ENCODE results near the gene ATPAF2.
"Not testable (repeated sequence)": the region's sequence is repeated elsewhere in the genome, so short reads cannot be mapped to it uniquely, and the experiment has no call there.

ATPAF2 gene

DNA sequence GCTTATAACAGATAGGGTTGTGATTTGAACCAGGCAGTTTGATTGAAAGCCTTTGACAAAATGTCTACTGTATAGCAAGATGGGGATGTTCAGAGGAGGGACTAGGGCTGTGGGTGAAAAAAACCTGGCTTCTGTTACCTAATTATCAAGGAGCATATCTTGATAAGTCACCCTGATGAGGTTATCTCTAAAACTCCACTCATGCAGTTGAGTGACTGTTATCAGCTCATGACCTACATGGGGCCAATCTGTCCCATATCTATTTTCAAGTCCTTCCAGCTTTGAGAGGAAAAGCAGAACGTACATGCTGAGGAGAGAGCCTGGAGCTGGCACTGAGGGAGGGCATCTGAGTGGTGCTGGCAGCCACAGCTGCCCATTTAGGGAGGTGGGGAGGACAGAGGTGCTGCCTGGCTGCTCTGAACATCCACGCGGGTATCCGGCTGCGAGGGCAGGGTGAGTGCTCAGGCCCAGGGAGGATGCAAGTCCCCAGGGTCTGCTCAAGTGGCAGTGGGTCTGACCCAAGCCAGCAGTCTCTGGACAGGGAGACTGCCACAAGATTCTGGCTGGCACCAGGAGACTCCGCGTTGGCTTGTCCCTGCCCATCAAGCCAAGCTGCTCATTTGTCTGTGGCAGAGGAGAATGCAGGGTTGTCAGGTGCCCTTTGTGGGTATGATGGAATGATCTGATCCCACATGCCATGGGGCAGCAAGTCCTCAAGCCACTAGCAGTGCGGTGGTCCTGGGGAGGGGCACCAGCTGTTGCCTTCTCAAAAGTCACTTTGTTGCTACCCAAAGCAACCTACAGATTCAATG lies 29.2 kb downstream of the ATPAF2 start:
- DNase-seq: no peak

DNA sequence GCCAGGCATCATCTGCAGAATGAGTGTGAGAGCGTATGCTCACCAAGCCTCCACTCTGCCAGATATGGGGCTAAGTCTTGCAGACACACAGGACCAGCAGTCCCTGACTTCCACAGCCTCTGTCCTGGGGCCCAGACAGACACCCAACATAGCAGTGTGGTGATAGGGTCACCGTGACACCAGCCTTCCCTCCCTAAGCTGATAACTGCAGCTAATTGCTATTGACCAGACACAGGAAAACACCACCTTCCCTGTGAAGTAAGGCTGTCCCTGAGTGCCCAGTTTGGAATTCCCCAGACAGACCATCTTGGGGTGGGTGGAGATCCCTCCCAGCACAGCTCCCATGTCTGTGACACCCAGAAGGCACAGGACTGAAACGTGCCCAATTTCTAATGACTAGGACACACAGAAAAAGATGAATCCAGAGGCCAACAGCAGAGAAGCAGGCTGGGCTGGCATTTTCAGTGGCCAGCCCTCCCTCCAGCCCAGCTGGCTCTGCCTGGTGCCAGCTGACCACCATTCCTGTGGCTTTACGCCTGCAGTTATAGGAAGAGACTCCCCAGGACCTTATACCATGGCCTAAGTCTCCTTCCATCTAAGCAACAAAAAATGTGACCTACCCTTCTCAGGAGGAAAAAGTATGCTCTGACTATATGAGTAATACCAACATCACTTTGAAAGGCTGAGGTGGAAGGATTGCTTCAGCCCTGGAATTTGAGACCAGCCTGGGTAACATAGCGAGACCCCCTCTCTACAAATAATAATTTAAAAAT lies 30.3 kb downstream of the ATPAF2 start:
- no peak for DNase-seq

DNA sequence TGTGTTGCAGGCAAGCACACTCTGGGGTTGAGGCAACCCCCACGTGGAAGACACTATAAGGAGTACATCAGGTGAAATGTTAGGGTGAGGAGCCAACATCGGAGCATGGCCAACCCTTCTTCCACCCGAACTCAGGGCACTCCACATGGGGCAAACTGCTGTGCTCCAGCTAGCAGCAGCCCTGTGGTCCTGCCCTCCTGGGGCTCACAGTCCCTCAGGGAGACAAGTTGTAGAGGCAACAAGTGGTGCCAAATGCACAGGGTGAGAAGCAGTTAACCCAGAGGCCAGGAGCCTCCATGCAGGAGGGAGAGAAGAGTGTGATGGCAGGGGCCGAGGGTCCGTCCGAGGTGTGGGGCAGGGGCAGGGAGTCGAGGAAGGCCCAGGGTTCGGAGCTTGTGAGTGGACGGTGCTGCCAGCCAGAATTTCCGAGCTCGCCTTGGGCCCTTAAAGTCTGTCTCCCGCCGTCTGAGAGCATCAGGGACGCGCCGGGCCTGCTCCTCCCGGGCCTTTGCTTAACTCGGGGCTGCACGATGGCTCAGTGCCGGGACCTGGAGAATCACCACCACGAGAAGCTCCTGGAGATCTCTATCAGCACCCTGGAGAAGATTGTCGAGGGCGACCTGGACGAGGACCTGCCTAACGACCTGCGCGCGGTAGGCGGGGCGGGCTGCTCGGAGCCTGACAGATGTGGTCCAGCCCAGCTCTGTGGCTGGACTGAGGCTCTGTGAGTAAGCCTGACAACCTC lies 32.3 kb downstream of the ATPAF2 start:
- DNase-seq: no peak

DNA sequence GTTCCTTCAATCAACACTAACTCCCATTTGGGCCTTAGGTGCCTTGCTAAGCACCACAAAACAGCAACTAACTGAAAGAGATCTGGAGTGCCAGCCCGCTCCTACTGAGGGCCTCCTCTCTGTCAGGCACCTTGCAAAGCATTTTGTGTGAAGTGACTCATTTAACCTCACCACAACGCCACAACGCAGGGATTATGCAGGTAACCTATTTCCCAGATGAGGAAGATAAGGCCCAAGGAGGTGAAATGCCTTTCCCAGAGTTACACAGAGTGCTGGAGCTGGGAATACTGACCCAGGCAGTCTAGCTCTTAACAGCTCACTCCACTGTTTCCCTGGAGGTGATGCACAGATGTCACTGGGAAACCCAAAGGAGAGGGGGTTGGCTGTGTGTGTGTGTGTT lies 33.5 kb downstream of the ATPAF2 start:
- DNase-seq: no peak

DNA sequence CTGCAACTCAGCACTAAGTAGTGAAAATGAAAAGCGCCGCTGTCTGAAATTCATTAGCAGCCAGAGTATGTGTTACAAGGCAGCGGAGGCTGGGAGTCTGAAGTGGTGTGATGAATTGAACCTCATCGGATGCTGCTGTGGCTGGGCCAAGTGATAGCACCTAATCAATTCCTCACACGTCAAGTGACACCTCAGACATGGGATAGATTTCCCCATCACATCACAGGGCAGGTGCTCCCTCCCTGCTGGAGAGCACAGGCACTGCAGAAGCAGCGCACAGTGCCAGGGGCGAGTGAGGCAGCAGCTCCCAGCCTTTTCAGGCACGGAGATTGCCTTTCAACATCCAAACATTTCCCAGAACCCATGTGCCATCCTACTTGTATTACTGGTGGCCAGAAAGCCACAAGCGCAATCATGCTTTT lies 34.1 kb downstream of the ATPAF2 start:
- DNase-seq: no peak

DNA sequence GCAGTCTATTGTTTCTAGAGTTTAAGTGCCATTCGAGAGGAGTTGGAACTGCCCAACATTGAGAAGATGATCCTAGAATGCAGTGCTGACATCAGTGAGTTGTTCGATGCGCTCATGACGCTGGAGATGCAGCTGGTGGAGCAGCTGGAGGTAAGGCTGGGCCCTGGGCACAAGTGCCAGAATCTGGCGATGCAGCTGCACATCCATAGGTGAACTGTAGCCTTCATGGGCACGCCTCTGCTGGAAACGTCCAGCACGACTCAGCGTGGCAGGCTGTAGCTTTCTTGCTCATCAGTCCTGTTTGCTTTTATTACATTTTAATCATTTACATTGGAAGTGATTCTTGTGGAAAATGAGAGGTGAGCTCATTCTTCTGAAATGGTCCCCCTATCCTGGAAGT lies 34.6 kb downstream of the ATPAF2 start:
- no peak for DNase-seq

DNA sequence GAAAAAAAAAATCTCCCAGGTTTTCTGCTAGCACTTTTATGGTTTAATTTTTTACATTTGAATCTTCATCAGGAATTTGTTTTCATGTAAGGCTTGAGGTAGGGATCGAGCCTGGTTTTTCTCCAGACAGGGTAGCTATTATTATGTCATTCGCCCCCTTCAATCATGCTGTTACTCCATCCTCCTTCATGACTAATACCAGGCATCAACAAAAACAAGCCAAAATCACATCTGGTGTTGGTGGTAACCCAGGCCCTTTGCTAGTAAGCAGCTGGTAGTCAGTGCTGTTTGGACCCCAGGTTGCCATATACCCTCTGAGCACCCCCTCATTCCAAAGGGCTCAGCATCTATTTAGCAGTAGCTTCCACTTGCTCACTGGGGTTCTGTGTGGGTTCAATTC lies 36.8 kb downstream of the ATPAF2 start:
- no peak for DNase-seq

DNA sequence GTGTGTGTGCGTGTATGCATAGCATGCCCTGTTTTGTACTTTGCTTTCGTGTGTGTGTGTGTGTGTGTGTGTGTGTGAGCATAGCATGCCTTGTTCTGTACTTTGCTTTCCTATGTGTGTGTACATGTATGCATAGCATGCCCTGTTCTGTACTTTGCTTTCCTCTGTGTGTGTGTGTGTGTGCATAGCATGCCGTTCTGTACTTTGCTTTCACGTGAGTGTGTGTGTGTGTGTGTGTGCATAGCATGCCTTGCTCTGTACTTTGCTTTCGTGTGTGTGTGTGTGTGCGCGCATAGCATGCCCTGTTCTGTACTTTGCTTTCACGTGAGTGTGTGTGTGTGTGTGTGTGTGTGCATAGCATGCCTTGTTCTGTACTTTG lies 38.9 kb downstream of the ATPAF2 start:
- DNase-seq: no peak

DNA sequence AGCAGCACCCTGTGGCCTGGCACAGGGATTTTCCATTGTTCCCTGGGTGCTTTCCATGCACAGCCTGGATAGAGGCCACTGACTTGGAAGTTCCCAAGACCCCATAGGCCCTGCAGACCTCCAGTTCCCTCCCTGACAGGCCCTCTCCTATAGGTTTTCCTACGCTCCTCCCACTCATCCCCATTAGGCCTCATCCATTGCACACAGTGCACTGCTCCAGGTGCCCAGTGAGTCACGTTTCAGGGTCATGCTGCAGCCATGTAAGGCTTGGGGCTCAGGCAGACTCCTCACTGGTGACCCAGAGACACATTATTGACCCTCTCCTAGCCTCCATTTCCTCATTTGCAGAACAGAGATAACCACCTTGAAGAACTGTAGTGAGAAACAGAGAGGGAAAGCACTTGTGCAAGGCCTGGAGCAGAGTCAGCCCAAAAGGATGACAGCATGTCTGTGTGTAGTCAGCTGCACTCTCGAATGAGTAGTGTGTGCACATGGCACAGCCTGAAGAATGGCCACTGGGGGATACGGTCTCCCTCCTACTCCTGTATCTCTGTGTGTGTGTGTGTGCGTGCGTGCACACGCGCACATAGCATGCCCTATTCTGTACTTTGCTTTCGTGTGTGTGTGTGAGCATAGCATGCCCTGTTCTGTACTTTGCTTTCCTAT lies 39.5 kb downstream of the ATPAF2 start:
- no peak for DNase-seq

DNA sequence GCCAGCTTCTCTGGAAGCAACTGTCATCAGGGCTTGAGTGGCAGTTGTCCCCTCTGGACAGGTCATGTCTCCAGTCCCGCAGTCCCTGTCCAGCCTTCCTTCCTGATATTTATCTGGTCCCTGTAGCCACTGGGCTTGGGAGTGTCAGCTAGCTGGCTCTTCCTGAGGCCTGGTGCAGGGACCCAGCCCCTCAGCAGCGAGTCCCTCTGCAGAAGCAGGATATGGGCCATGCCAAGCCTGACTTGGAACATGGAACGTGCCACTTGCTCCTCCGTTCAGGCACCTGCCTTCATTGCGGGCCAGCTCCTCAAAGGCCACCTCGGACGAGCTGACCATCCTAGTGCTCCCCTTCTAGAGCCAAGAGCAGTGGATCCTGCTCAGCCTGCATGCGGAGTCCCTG lies 40.0 kb downstream of the ATPAF2 start:
- DNase-seq: no peak

DNA sequence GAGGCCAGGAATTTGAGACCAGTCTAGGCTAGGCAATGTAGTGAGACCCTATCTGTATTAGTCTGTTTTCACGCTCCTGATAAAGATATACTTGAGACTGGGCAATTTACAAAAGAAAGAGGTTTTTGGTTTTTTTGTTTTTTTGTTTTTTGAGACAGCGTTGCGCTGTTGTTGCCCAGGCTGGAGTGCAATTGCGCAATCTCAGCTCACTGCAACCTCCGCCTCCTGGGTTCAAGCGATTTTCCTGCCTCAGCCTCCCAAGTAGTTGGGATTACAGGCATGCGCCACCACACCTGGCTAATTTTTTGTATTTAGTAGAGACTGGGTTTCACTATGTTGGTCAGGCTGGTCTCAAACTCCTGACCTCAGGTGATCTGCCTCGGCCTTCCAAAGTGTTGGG lies 43.1 kb downstream of the ATPAF2 start:
- not testable (repeated sequence) for DNase-seq

DNA sequence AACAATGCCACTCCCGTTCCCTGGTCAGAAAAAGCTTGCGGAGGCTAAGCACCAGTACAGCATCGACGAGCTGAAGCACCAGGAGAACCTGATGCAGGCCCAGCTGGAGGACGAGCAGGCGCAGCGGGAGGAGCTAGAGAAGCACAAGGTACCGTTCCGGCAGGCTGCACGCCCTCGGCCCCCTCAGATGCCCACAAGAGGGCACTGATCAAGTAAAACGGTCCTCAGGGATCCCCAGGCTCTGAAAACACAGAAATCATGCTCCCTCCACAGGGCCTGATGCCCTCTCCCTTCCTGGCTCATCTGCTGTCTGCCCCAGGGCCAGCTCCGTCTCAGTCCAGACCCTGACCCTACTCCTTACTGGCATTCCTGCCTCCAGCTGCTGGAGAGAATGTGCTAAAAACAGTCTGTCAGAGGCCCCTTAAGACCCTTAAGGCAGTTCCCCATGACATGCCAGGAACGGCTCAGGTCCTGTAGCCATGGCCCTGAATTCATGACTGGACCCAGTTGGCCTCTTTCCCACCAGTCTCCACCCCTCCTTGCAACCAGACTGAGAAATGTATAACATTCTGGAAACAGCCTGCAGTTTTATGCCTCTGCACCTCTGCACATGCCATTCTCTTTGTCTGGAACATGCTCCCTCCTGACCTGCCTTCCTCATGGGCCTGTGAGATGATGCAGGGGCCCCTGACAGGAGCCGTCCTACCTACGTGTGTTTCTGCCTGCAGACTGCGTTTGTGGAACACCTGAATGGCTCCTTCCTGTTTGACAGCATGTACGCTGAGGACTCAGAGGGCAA lies 44.5 kb downstream of the ATPAF2 start:
- DNase-seq: no peak

DNA sequence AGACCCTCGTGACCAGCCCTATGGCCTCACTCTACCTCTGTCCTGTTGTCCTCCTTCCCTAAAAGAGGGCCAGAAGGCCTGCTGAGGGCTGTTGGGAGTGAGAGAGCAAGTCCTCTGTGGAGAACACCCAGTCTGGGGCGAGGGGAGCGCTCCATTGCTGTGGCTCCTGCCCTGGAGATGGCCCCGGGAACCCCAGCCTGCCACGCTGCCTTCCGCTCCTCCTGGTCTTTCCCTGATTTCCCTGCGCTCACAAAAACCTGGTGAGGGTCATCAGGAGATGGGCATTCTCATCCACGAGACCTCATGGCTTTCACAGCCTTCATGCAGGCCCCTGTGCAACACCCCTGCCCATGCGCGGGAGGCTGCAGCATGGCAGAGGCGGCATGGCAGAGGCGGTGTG lies 45.1 kb downstream of the ATPAF2 start:
- DNase-seq: no peak

DNA sequence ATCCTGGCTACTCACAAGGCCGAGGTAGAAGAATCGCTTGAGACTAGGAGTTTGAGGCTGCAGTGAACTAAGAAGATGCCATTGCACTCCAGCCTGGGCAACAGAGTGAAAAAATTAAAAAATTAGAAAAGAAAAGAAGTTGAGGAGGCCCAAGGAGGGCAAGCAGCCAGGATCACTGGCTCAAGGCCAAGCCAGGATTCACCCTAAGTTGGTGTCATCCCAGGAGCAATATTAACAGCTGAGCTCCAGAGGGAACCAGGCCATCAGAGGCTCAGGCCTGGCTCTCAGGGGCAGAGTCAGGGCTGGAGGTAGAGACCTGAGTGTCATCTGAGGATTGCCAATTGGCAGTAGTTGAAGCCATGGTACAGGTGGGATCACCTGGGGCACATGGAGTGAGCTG lies 45.6 kb downstream of the ATPAF2 start:
- no peak for DNase-seq

DNA sequence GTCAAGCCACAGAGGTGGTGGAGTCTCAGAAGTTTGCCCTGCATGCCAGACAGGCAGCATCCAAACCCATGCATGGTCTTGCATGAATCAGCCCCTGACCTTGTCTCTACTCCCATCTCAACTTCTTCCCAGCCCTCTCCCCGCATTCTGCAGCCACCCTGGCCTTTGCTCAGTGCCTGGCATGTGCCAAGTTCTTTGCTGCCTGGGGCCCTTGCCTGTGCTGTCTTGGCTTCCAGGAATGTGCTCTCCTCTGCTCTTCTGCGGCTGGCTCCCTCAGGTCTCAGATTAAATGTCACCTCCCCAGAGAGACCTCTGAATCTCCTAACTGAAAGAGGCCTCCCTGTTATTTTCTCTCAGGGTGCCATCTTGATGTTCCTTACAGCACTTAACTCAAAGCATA lies 48.7 kb downstream of the ATPAF2 start:
- no peak for DNase-seq

DNA sequence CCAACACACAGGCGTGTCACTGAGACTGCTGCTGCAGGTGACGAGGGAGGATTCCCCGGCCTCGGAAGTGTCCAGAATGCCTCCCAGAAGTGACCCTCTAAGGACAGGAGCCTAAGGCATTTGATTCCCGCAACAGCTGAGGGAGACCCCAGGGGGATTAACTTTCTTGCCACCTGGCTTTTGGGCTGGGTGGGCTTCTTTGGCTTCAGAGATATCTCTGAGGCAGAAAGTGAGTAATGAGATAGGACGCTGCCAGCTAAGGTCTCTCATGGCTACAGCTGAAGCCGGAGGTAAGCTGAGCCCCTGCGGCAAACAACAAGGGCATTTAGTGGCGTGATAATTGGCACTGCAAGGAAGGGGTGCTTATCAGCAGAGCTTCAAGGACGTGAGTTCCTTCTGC lies 49.4 kb downstream of the ATPAF2 start:
- no peak for DNase-seq

DNA sequence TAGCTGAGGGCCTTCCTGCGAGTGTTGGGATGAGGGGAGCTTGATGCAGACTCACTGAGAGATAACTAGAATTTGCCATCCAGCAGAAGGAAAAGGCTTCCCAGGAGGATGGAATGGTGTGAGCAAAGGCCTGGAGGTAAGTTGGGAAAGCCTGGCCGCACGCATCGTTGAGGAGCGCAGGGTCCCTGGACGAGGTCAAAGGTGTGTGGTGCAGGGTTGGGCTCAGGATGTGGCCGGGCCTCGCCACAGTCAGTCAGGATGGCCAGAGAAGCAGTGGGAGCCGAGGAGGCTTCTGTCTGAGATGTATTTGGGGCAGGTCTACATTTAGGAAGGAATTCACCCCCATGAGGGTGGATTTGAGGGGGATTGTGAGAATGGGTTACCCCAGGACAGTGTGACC lies 49.9 kb downstream of the ATPAF2 start:
- no peak for DNase-seq

DNA sequence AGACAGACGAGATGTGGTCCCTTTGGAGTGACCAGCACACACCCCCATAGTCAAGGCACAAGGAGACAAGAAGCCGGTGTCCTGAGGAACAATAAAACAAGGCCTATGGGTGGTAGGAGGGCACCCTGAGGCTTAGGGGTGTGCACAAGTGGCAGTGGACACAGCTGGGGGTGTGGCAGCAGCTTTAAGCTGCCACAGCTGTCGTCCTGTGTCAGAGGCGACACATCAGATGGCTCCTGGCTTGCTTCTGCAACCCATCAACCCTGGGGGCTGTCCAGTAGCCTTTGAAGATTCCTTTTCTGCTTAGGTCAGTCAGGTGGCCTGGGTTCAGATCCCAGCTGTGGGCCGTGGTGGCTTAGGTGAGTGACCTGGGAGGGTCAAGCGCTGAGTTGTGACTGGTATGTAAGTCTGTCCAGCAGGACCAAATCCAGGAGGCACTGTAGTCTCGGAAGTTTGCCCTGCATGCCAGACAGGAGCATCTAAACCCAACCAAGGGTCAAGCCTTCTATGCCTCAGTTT lies 50.5 kb downstream of the ATPAF2 start:
- DNase-seq: no peak

DNA sequence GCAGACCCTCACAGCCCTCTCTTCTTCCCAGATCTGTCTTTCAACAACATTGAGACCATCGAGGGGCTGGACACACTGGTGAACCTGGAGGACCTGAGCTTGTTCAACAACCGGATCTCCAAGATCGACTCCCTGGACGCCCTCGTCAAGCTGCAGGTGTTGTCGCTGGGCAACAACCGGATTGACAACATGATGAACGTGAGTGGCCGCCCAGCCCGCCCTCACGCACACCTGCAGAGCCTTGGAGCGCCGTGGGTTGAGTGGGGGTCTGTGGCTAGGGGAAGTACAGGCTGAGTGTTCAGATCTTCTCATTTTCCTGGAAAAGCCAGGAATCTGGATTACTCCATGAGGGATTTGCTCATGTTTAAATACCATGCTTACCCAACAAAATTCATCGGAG lies 51.1 kb downstream of the ATPAF2 start:
- DNase-seq: no peak

DNA sequence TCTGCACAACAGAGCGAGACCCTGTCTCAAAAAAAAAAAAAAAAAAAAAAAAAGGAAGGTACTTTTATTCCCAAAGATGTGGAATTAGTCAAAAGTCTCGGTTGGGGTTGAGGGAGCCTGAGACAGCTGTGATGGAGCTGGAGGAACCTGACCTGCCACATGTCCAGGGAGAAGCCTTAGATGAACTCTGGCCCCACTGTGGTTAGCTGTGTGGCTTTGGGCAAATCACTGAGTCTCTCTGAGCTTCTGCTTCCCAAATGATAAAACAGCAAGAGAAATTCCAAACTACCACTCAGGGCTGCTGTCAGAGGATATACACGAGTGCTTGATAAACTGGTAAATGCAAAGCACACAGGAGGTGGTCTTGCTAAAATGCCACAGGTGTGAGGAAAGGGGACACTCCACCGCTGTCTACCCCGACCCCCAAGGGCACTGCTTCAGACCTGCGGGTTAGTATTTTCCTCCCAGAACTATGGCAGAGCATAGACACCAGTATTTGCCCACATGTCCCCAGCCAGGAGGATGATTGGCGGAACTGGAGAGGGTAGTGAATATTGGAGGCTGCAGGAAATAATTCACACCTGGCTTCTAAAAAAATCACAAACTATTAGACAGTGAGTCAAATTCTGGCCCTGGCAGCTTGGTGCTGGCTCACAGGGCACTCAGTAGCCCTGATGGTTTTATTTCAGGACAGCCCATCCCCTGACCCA lies 51.6 kb downstream of the ATPAF2 start:
- DNase-seq: no peak

DNA sequence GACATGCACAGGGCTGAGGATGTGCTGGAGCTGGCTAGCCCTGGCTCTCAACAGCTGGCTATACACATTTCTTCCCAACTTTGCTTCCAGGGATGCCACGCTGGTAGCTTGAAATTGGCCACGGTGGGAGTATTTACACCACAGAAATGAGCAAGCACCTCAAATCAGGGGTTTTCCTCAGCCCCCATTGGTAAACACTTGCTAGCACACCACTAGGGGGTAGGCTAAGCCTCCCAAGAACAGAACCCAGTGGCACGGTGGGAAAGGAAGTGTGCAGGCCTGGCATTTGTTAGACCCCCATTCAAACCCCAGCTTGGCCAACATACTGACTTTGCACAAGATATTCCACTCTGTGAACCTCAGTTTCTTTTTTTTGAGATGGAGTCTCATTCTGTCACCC lies 53.4 kb downstream of the ATPAF2 start:
- no peak for DNase-seq

Data from T-helper 1 cell (primary cell).